Panc1 (cell line): Measurements from ENCODE around the gene LEMD2. TPM values are rescaled to one million over a fixed set of nuclear protein-coding genes. Genes with fewer than 3 reads are reported as not detected.

ENCODE experiments used
- ATAC-seq: fragments of 200-7000 bp; cut with Tn5 transposase; 2 replicates; pipeline ENCODE4 v1.9.1; 2020; ENCODE audit warnings: mild to moderate bottlenecking, moderate library complexity
- BruUV-seq: library from RNA; stranded (reverse); fragments of 400-500 nt; replicated peaks from 2 replicates; lab custom pipeline; 2021; lab: Mats Ljungman, UMichigan
- CTCF ChIA-PET: fragments of 300-600 bp; sonication (Branson Sonifier 250); formaldehyde crosslinking; loops from one replicate; lab custom pipeline; 2022; ENCODE audit warnings: antibody characterized with exemption; lab: Charles Lee
- POLR2A ChIA-PET: fragments of 300-600 bp; sonication (Branson Sonifier 250); formaldehyde crosslinking; loops from one replicate; lab custom pipeline; 2022; ENCODE audit warnings: antibody characterized with exemption; lab: Charles Lee
- DNase-seq: peaks from one replicate; pipeline ENCODE4 v3.0.0-alpha.2; 2010; ENCODE audit warnings: low read depth, low spot score
- H3K27ac ChIP-seq: 2 replicates; pipeline ENCODE4 v1.5.1; 2011; ENCODE audit warnings: mild to moderate bottlenecking, low read length, inconsistent platforms
- H3K27me3 ChIP-seq: fragments of 200-500 bp; sonication (Bioruptor generic); 2 replicates; pipeline ENCODE4 v1.6.0; 2014; ENCODE audit warnings: low read length, inconsistent platforms; ENCODE audit not compliant: control insufficient read depth, insufficient read depth
- H3K36me3 ChIP-seq: fragments of 200-500 bp; sonication (Bioruptor generic); 2 replicates; pipeline ENCODE4 v1.5.1; 2014; ENCODE audit warnings: inconsistent platforms, mild to moderate bottlenecking, low read length, moderate library complexity; ENCODE audit not compliant: control insufficient read depth, insufficient read depth
- H3K4me1 ChIP-seq: 2 replicates; pipeline ENCODE4 v1.5.1; 2011; ENCODE audit warnings: inconsistent platforms, mild to moderate bottlenecking, low read length, moderate library complexity; ENCODE audit not compliant: control insufficient read depth, insufficient read depth
- H3K4me3 ChIP-seq, 2 experiments: 2 replicates each; pipeline ENCODE4 v1.5.1; 2011 to 2012; ENCODE audit warnings: low read depth in 2 of 2, low read length in 2 of 2, mild to moderate bottlenecking in 2 of 2, inconsistent platforms in 1 of 2, moderate library complexity in 1 of 2
- H3K9me3 ChIP-seq: fragments of 200-500 bp; sonication (Bioruptor generic); 2 replicates; pipeline ENCODE4 v1.5.1; 2014; ENCODE audit warnings: low read depth, mild to moderate bottlenecking, inconsistent platforms, low read length, moderate library complexity; ENCODE audit not compliant: control insufficient read depth, insufficient read depth
- POLR2AphosphoS5 ChIP-seq: IDR thresholded peaks from 2 replicates; pipeline ENCODE4 v1.6.1; 2012; ENCODE audit warnings: mild to moderate bottlenecking, low read depth, low read length, moderate library complexity
- SIN3A ChIP-seq: IDR thresholded peaks from 2 replicates; pipeline ENCODE4 v1.6.1; 2012; ENCODE audit warnings: low read depth, mild to moderate bottlenecking, low read length, moderate library complexity, borderline replicate concordance; ENCODE audit not compliant: insufficient read depth
- TCF7L2 ChIP-seq: IDR thresholded peaks from 2 replicates; pipeline ENCODE4 v1.6.1; 2011; ENCODE audit warnings: mild to moderate bottlenecking, low read depth, low read length, inconsistent platforms
- in situ Hi-C: cut with HindIII; loops from 2 replicates; pipeline ENCODE4 v1.10.0; 2016; ENCODE audit warnings: low sequenced_read_pairs, low pct_unique_long_range_greater_than_20kb
- intact Hi-C: fragments of 100-400 bp; cut with micrococcal nuclease; formaldehyde crosslinking; loops from one replicate; pipeline ENCODE4 v1.10.0; 2022; ENCODE audit not compliant: unreplicated experiment
- total RNA-seq: library from RNA; stranded (reverse); gene quantifications from one replicate; pipeline ENCODE4 v1.2.1, GENCODE V29; 2021; ENCODE audit not compliant: unreplicated experiment
- TF ChIP-seq, protein P1 (sequence below): fragments of 450-650 bp; IDR thresholded peaks from 2 replicates; pipeline ENCODE4 v1.5.1; 2017; ENCODE audit warnings: mild to moderate bottlenecking
- TF ChIP-seq, protein P2 (sequence below), 2 experiments: IDR thresholded peaks; 2 replicates each; pipeline ENCODE4 v1.6.1; 2011 to 2012; ENCODE audit warnings: low read depth in 2 of 2, control low read depth in 1 of 2, low read length in 1 of 2, mild to moderate bottlenecking in 1 of 2, moderate library complexity in 1 of 2; ENCODE audit not compliant: insufficient read depth in 1 of 2

LEMD2 gene
- total RNA-seq, 1 experiment from 2014 or later = 89.8 TPM

DNA sequence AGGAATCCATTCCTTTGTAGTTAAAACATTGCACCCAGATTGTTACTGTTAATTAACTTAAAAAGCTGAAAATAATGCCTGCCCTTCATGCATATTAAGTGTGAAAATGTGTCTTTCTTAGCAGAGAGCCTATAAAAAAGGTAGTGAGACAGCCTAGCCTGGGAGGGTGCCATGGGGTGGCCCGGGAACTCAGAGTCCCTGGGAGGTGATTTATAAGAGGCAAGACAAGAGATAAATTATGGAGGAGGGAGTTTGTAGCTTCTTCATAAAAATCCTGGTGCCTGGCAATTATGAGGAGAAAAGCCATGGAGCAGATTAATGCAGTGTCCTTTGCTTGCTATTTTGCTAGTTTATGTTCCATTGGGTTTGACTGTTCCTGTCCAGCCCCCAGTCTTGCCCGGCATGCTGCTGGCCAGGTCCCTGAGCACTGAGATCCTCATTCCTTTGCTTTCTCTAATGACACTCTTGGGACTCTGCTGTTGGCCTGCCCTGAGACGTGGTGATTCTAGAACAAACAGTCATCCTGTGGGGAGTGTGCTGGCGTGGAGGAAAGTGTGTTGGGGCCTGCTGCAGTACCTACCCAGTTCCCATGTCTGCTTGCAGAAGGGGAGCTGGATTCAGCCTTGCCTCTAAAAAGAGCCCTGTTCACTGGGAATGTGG, 10.7 kb upstream of the LEMD2 start:
- peaks cover 9% of the 10 kb centered on the region for H3K4me1 ChIP-seq
- TF ChIP-seq, protein P1, sequence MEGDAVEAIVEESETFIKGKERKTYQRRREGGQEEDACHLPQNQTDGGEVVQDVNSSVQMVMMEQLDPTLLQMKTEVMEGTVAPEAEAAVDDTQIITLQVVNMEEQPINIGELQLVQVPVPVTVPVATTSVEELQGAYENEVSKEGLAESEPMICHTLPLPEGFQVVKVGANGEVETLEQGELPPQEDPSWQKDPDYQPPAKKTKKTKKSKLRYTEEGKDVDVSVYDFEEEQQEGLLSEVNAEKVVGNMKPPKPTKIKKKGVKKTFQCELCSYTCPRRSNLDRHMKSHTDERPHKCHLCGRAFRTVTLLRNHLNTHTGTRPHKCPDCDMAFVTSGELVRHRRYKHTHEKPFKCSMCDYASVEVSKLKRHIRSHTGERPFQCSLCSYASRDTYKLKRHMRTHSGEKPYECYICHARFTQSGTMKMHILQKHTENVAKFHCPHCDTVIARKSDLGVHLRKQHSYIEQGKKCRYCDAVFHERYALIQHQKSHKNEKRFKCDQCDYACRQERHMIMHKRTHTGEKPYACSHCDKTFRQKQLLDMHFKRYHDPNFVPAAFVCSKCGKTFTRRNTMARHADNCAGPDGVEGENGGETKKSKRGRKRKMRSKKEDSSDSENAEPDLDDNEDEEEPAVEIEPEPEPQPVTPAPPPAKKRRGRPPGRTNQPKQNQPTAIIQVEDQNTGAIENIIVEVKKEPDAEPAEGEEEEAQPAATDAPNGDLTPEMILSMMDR = no peak
- no peak for TF ChIP-seq SIN3A
- TF ChIP-seq, protein P2, sequence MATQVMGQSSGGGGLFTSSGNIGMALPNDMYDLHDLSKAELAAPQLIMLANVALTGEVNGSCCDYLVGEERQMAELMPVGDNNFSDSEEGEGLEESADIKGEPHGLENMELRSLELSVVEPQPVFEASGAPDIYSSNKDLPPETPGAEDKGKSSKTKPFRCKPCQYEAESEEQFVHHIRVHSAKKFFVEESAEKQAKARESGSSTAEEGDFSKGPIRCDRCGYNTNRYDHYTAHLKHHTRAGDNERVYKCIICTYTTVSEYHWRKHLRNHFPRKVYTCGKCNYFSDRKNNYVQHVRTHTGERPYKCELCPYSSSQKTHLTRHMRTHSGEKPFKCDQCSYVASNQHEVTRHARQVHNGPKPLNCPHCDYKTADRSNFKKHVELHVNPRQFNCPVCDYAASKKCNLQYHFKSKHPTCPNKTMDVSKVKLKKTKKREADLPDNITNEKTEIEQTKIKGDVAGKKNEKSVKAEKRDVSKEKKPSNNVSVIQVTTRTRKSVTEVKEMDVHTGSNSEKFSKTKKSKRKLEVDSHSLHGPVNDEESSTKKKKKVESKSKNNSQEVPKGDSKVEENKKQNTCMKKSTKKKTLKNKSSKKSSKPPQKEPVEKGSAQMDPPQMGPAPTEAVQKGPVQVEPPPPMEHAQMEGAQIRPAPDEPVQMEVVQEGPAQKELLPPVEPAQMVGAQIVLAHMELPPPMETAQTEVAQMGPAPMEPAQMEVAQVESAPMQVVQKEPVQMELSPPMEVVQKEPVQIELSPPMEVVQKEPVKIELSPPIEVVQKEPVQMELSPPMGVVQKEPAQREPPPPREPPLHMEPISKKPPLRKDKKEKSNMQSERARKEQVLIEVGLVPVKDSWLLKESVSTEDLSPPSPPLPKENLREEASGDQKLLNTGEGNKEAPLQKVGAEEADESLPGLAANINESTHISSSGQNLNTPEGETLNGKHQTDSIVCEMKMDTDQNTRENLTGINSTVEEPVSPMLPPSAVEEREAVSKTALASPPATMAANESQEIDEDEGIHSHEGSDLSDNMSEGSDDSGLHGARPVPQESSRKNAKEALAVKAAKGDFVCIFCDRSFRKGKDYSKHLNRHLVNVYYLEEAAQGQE (IDR thresholded peaks at IDR 0.05; ENCODE audit: insufficient read depth in 1 of 2, low read depth in 2 of 2, low read length in 1 of 2) = no peak
- no peak for TF ChIP-seq TCF7L2
- TF ChIP-seq POLR2AphosphoS5 = no peak
- no peak overlapping the region for H3K27ac ChIP-seq
- intact Hi-C loops = no loop called here
- no peaks in the 10 kb centered on the region for H3K36me3 ChIP-seq
- no TSS peak for BruUV-seq
- H3K9me3 ChIP-seq = no peaks in the 10 kb centered on the region
- no peaks in the 10 kb centered on the region for H3K27me3 ChIP-seq
- ChIA-PET CTCF (no interaction called here), POLR2A (no interaction called here)
- DNase-seq = no peak
- no peak overlapping the region for H3K4me3 ChIP-seq
- no peak for ATAC-seq
- in situ Hi-C loops = no loop called here

DNA sequence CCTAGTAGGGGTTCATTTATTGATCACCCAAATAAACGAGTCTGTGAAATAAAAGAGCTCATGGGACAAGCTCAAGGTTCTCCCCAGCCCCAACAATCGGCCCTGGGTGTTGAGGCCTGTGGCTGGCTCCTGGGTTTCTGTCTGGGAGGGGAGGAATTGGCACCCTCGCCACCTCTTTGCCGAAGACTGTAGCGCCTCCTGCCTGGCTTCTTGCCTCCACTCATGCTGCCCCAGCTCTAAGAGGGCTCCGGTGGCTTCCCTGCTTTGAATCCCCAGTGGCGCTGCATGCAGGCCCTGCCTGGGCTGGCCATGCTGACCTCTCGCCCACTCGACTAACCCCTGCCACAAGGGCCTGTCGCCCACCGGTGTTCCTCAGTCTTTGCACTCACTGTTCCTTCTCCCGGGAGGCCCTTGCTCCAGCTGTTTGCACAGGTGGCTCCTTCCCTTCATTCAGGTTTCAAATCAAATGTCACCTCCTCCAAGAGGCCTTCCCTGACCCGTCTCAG, 9.5 kb upstream of the LEMD2 start:
- H3K9me3 ChIP-seq = no peaks in the 10 kb centered on the region
- no peak for ATAC-seq
- in situ Hi-C loops = no loop called here
- H3K27ac ChIP-seq = no peak overlapping the region
- no peaks in the 10 kb centered on the region for H3K27me3 ChIP-seq
- CTCF ChIA-PET = no interaction called here
- peaks cover 16% of the 10 kb centered on the region for H3K4me1 ChIP-seq
- DNase-seq = no peak
- BruUV-seq = no TSS peak
- POLR2A ChIA-PET = no interaction called here
- intact Hi-C loops = no loop called here
- TF ChIP-seq, protein P1 = no peak
- TF ChIP-seq SIN3A (no peak), POLR2AphosphoS5 (no peak), TCF7L2 (no peak)
- TF ChIP-seq, protein P2 (IDR thresholded peaks at IDR 0.05; ENCODE audit: insufficient read depth in 1 of 2, low read depth in 2 of 2, low read length in 1 of 2) = no peak
- H3K4me3 ChIP-seq = no peak overlapping the region
- H3K36me3 ChIP-seq = no peaks in the 10 kb centered on the region
